Mucosa of descending colon (tissue), 3 donors: ENCODE results near the gene PDLIM5. TPM values are rescaled to one million over a fixed set of nuclear protein-coding genes. Genes with fewer than 3 reads are reported as not detected.
"Not testable (repeated sequence)": the region's sequence is repeated elsewhere in the genome, so short reads cannot be mapped to it uniquely, and the experiment has no call there.

Experiments used
- ATAC-seq: fragments of 200-7000 bp; cut with Tn5 transposase; one replicate; pipeline ENCODE4 v1.9.1; 2020; ENCODE audit warnings: mild to moderate bottlenecking, moderate library complexity
- DNase-seq, 3 donors: peaks; one replicate each; pipeline ENCODE4 v3.0.0-alpha.2; 2020
- H3K36me3 ChIP-seq: fragments of 200-600 bp; one replicate; pipeline ENCODE4 v1.8.0; 2021; ENCODE audit warnings: low read depth, mild to moderate bottlenecking
- H3K4me1 ChIP-seq: fragments of 200-600 bp; one replicate; pipeline ENCODE4 v1.8.0; 2021; ENCODE audit warnings: low read depth, mild to moderate bottlenecking
- H3K4me3 ChIP-seq: fragments of 200-600 bp; one replicate; pipeline ENCODE4 v1.8.0; 2021; ENCODE audit warnings: mild to moderate bottlenecking
- H3K9me3 ChIP-seq: fragments of 200-600 bp; one replicate; pipeline ENCODE4 v1.8.0; 2021; ENCODE audit warnings: mild to moderate bottlenecking
- CTCF ChIP-seq: fragments of 200-600 bp; IDR thresholded peaks from one replicate; pipeline ENCODE4 v1.8.0; 2022; ENCODE audit warnings: antibody characterized with exemption, mild to moderate bottlenecking
- intact Hi-C, 2 donors: fragments of 100-400 bp; cut with DNase I in 1 of 2; cut with micrococcal nuclease in 1 of 2; formaldehyde crosslinking; loops; one replicate each; pipeline versions ENCODE4 v1.11.0 to v1.11.1; 2022; cut with DNase I, micrococcal nuclease
- total RNA-seq, 3 donors: library from RNA; stranded (reverse); fragmentation: NEBNext Ultra II Directional in 2 of 3; extraction: Animal tissue kit (Norgen Biotek cat#: 25700) in 2 of 3; gene quantifications; one replicate each; pipeline versions ENCODE4 v1.2.1 to v1.2.4, GENCODE V29; 2021 to 2023
- donor health status: DM: no; HTN: no; CAD: no; lungs with moderate emphysema.
- donor health status: DM: no; HTN: no; CAD: no.
- donor health status: DM: no; HTN: yes; CAD: no.

PDLIM5 gene
- total RNA-seq, 3 donors from 2014 or later: 137 to 183 (median 160) TPM

GRCh38 chr4:94469221-94469784, 17.6 kb downstream of the PDLIM5 start:
- ATAC-seq: no peak
- intact Hi-C loops: no loop called here
- no peak for DNase-seq
- Histone ChIP-seq H3K4me3 (no peak overlapping the region), H3K9me3 (no peaks in the 10 kb centered on the region), H3K36me3 (no peaks in the 10 kb centered on the region), H3K4me1 (peaks cover 8% of the 10 kb centered on the region)
- TF ChIP-seq CTCF: no peak

- Histone ChIP-seq H3K4me1 (peaks cover 5% of the 10 kb centered on the region), H3K4me3 (no peak overlapping the region), H3K36me3 (no peaks in the 10 kb centered on the region), H3K9me3 (no peaks in the 10 kb centered on the region)
- intact Hi-C loops: no loop called here
- no peak for TF ChIP-seq CTCF
- DNase-seq (no peak), ATAC-seq (no peak)
Observed at GRCh38 chr4:94470132-94470531, 18.4 kb downstream of the PDLIM5 start.

- DNase-seq, H3K9me3 ChIP-seq, H3K4me3 ChIP-seq, H3K4me1 ChIP-seq, H3K36me3 ChIP-seq, intact Hi-C loops, ATAC-seq: not testable (repeated sequence)
Observed at GRCh38 chr4:94470782-94471181, 19.0 kb downstream of the PDLIM5 start.

GRCh38 chr4:94472056-94472826, 20.5 kb downstream of the PDLIM5 start:
- ATAC-seq (peak; percentile 57), DNase-seq (no peak)
- no peak overlapping the region for H3K4me3 ChIP-seq
- intact Hi-C loops: no loop called here
- no peak for TF ChIP-seq CTCF
- no peaks in the 10 kb centered on the region for H3K9me3 ChIP-seq
- H3K4me1 ChIP-seq: peaks cover 8% of the 10 kb centered on the region
- H3K36me3 ChIP-seq: no peaks in the 10 kb centered on the region

- intact Hi-C loops: no loop called here
- Histone ChIP-seq H3K4me1 (peaks cover 9% of the 10 kb centered on the region), H3K36me3 (no peaks in the 10 kb centered on the region), H3K9me3 (no peaks in the 10 kb centered on the region), H3K4me3 (no peak overlapping the region)
- no peak for TF ChIP-seq CTCF
- DNase-seq (no peak), ATAC-seq (no peak)
Observed at GRCh38 chr4:94475050-94475449, 23.3 kb downstream of the PDLIM5 start.

GRCh38 chr4:94475794-94476193, 24.1 kb downstream of the PDLIM5 start:
- Histone ChIP-seq H3K4me3 (no peak overlapping the region), H3K36me3 (no peaks in the 10 kb centered on the region), H3K9me3 (no peaks in the 10 kb centered on the region), H3K4me1 (peaks cover 9% of the 10 kb centered on the region)
- TF ChIP-seq CTCF: no peak
- no peak for ATAC-seq
- no peak for DNase-seq
- intact Hi-C loops: no loop called here
